ENCODE measurements around the gene TBC1D8B.
A peak's percentile ranks its signal among the peaks of the same experiment; 100 is the strongest.

The TBC1D8B gene

DNA sequence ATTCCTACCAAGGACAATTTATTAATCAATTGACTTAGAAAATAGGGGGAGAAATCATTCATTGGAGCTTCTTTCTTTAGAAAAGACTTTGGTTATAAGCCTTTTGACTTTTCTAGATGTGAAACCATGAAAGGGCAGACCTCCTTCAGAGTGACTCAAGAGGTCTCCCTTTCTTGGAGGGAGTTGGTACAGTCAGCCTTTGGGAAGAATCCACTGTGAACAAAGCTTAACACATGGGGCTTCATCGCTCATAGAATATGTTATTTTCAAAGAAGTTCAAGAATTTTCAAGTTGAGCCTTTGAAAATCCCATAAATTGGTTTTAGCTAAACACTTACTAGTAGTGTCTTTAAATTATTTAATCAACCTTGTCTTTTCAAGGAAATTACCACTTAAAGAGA, 72.7 kb downstream of the TBC1D8B start:
- H3K9me3 Mint-ChIP-seq, result no peaks in the 10 kb centered on the region
- H3K4me1 Mint-ChIP-seq, result no peaks in the 10 kb centered on the region
- H3K36me3 Mint-ChIP-seq, result no peaks in the 10 kb centered on the region
- H3K4me3 Mint-ChIP-seq, result no peak overlapping the region
- no peak for DNase-seq (ENCODE audit: low spot score in 2 of 2)
- no peak for ATAC-seq
- H3K27ac Mint-ChIP-seq, result no peak overlapping the region

DNA sequence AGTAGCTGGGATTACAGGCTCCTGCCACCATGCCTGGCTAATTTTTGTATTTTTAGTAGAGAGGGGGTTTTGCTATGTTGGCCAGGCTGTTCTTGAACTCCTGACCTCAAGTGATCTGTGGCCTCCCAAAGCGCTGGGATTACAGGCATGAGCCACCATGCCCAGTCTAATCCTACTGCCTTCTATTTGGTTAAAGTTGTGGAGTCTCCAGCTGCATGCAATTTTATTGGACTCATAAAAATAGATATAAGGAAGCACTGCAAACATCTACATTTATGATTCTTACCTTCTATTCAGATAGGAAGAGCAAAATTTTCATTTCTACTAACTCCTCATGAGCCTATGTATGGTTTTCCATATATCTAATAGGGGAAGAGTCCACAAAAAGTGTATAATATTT, 87.0 kb downstream of the TBC1D8B start:
- DNase-seq (ENCODE audit: low spot score in 2 of 2), result no peak
- H3K4me1 Mint-ChIP-seq, result no peaks in the 10 kb centered on the region
- H3K4me3 Mint-ChIP-seq, result no peak overlapping the region
- no peak overlapping the region for H3K27ac Mint-ChIP-seq
- no peaks in the 10 kb centered on the region for H3K9me3 Mint-ChIP-seq
- no peaks in the 10 kb centered on the region for H3K36me3 Mint-ChIP-seq
- ATAC-seq, result no peak

DNA sequence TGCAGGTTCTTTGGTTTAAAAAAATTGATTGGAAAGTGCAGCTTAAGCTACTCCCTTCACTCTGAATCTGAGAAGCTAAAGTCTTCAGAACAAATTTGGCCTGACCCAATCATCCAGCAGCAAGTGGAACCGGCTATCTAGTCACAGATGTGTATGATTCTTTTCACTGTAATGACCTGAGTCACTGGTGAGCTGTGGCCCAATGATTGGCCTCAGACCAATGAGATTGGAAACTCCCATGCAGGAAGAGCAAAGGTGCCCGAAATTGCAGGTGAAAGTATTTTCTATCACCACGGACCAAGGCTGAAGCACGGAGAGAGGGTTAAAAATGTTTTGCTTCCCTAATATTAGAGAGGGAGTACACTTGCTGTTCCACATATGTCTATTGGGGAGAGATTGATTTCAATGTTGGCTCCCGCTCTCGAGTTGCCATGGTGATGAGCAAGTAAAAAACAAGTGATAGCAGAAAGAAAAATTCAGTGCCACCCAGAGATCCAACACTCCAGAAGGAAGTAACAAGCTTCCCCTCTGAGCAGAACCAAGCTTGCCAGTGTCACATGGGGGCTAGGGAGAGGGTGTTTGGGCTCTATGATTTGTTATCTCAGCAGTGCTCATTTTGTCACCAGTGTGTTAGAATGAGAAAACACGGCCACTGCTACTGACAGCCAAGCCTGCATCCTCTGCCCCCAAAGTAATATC, 89.4 kb downstream of the TBC1D8B start:
- ATAC-seq, result no peak
- DNase-seq (ENCODE audit: low spot score in 2 of 2), result no peak
- H3K9me3 Mint-ChIP-seq, result no peaks in the 10 kb centered on the region
- no peaks in the 10 kb centered on the region for H3K4me1 Mint-ChIP-seq
- no peak overlapping the region for H3K27ac Mint-ChIP-seq
- H3K4me3 Mint-ChIP-seq, result no peak overlapping the region
- H3K36me3 Mint-ChIP-seq, result no peaks in the 10 kb centered on the region

DNA sequence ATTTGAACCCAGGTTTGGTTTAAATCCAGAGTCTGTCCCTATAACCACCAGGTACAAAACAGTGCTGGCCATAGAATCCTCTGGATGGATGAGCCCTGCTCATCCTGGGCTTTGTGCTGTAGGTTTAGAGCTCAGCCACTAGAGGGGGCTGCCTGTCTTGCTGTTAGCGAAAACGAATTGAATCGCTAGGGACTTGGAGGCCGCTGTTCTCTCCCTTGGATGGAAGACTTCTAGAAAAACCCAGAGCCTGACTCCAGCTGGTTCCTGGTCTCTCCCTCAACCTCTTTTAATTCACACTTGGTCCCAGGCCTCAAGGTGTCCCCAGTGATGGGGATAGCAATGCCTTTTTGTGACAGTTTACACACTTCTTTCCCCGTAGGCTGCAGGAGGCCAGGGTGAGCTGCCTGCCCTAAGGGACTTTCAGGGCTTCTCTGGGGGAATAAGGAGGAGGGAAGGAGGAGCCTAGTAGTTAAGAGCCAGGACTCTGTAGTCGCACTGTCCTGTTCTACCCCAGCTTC, 92.0 kb downstream of the TBC1D8B start:
- Mint-ChIP-seq H3K4me3 (no peak overlapping the region), H3K9me3 (no peaks in the 10 kb centered on the region), H3K4me1 (no peaks in the 10 kb centered on the region), H3K36me3 (no peaks in the 10 kb centered on the region), H3K27ac (no peak overlapping the region)
- DNase-seq (ENCODE audit: low spot score in 2 of 2) (peak; percentile 6 to 52), ATAC-seq (peak; percentile 53)

DNA sequence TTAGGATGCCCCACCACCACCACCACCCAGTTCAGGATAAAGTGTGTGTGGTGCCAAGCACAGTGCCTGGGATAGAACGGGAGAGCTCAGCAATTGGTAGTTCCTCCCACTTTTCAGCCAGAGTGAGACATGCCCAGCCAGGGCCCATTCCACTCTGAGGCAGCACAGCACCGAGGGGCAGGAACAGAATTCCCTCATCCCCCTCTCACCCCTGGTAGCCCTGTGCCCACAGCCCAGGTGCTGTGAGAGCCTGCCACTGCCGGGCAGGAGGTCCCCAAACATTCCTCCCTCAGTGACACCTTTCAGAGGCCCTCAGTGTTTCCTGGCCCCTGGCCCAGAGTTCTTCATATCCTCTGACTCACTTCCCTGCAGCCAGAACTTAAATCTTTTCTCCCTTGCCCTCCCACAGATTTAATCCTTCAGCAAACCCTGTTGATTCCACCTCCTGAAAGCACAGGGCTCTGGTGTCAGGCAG, 92.5 kb downstream of the TBC1D8B start:
- no peak for ATAC-seq
- Mint-ChIP-seq H3K4me1 (no peaks in the 10 kb centered on the region), H3K4me3 (no peak overlapping the region), H3K27ac (no peak overlapping the region), H3K9me3 (no peaks in the 10 kb centered on the region), H3K36me3 (no peaks in the 10 kb centered on the region)
- no peak for DNase-seq (ENCODE audit: low spot score in 2 of 2)

DNA sequence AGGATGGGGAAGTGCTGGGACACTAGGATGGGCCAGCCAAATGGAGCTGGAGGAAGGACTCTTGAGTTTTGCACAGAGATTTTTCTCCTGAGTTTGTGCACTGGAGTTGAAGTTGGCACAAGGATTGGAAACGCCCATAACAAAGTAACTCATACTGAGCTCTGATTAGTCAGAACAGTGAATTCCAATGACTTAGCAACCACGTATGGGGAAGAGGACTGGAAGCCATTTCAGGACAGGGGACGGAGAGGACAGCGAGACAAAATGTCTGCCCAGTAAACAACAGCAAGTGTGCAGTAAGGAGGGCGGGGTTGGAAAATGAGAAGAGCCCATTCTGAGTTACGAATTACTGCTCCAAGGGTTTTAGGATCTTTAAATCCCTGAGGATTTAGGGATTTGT, 94.8 kb downstream of the TBC1D8B start:
- Mint-ChIP-seq H3K36me3 (no peaks in the 10 kb centered on the region), H3K27ac (no peak overlapping the region), H3K9me3 (no peaks in the 10 kb centered on the region), H3K4me1 (no peaks in the 10 kb centered on the region), H3K4me3 (no peak overlapping the region)
- ATAC-seq, result no peak
- DNase-seq (ENCODE audit: low spot score in 2 of 2), result no peak

DNA sequence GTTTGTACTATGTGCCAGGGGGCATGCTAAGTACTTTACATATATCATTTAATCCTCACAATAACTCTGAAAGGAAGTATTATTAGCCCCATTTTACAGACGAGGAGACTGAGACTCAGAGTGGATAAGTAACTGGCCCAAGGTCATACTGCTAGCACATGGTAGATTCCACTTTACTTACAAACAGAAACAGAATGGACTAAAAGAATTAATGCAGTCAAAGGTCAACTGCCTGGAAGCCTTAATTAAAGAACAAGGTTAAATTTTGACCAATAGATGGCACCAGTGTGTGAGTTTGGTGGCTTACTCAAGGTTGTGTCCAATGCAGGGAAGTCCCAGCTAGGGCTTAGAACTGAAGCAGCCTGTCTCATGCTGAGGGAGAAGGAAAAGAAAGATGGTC, 96.0 kb downstream of the TBC1D8B start:
- no peaks in the 10 kb centered on the region for H3K36me3 Mint-ChIP-seq
- peak; percentile 67 for ATAC-seq
- no peak overlapping the region for H3K4me3 Mint-ChIP-seq
- H3K9me3 Mint-ChIP-seq, result no peaks in the 10 kb centered on the region
- no peak for DNase-seq (ENCODE audit: low spot score in 2 of 2)
- no peaks in the 10 kb centered on the region for H3K4me1 Mint-ChIP-seq
- H3K27ac Mint-ChIP-seq, result no peak overlapping the region

DNA sequence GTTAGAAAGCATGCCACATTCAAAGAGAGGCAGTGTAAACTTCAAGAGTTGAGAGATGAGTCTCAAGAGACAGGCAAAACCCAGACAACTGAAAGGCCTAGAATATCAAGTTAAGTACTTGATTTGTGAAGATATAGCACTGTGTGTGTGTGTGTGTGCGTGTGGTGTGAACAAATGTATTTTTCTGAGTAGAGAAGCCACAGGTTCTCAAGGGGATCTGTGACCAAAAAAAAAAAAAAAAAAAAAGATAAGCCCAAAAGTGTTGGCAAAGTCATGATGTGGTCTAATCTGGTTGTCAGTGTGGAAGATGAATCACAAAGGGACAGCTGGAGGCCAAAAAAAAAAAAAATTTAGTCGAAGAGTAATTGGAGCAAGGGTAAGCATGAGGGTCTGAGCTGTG, 96.8 kb downstream of the TBC1D8B start:
- ATAC-seq (no peak), DNase-seq (ENCODE audit: low spot score in 2 of 2) (no peak)
- Mint-ChIP-seq H3K4me1 (no peaks in the 10 kb centered on the region), H3K9me3 (no peaks in the 10 kb centered on the region), H3K36me3 (no peaks in the 10 kb centered on the region), H3K4me3 (no peak overlapping the region), H3K27ac (no peak overlapping the region)

DNA sequence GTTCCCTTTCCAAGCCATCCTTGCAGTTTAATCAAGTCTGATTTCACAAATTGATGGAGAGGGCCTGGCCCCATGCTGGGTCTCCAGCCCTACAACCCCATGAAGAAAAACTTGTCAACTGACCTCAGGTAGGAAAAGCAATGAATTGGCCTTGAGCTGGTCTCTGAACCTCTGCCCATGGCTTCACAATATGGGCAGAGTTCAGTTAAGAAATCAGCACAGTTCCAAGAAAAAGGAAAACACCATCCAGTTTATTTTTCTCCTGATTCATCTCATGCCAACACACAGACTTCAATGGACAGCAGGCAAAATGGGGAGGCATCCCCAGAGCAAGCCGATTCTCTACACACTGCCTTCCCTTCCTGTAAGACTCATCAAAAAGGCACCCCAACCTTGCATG, 97.4 kb downstream of the TBC1D8B start:
- ATAC-seq (no peak), DNase-seq (ENCODE audit: low spot score in 2 of 2) (no peak)
- Mint-ChIP-seq H3K4me3 (no peak overlapping the region), H3K4me1 (no peaks in the 10 kb centered on the region), H3K9me3 (no peaks in the 10 kb centered on the region), H3K27ac (no peak overlapping the region), H3K36me3 (no peaks in the 10 kb centered on the region)

DNA sequence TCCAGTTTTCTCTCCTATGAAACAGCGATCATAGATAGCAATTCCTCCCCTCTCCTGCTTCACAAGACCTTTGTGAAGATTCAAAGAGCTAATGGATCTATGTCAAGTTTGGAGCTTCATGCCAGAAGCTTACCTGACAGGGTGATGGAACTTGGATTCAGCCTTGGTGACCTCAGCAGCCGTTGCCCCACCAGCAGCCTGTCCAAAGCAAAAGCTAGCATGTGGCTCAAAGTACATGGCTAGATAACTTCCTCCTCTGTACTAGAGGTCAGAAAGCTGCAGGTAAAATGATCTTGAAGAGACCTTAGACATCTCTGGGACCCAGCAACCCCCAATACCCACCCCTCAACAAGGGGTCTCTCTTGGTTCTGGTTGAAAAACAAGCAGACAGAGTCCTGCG, 98.9 kb downstream of the TBC1D8B start:
- no peak for DNase-seq (ENCODE audit: low spot score in 2 of 2)
- Mint-ChIP-seq H3K9me3 (no peaks in the 10 kb centered on the region), H3K36me3 (no peaks in the 10 kb centered on the region), H3K27ac (no peak overlapping the region), H3K4me1 (no peaks in the 10 kb centered on the region), H3K4me3 (no peak overlapping the region)
- no peak for ATAC-seq

DNA sequence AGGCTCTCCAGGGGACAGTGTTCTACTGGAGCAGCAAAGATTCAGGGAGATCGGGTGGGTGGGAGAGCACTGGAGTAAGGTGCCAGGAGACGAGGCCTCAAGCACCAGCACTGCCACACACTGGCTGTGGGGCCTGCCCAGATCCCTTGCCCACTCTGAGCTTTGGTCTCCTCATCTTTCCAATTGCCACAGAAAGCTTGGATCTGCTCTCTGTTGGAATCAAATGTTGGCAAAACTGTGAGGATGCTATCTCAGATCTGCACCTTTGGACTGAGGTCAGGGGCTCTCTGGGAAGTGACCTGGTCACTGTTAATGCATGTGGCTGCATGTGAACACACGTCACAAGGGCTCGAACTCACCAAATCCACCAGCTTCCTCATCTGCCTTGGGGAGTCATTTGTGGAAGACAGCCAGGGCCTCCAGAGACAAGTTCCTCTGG, 99.3 kb downstream of the TBC1D8B start:
- no peak for ATAC-seq
- Mint-ChIP-seq H3K9me3 (no peaks in the 10 kb centered on the region), H3K4me1 (no peaks in the 10 kb centered on the region), H3K4me3 (no peak overlapping the region), H3K36me3 (no peaks in the 10 kb centered on the region), H3K27ac (no peak overlapping the region)
- no peak for DNase-seq (ENCODE audit: low spot score in 2 of 2)

DNA sequence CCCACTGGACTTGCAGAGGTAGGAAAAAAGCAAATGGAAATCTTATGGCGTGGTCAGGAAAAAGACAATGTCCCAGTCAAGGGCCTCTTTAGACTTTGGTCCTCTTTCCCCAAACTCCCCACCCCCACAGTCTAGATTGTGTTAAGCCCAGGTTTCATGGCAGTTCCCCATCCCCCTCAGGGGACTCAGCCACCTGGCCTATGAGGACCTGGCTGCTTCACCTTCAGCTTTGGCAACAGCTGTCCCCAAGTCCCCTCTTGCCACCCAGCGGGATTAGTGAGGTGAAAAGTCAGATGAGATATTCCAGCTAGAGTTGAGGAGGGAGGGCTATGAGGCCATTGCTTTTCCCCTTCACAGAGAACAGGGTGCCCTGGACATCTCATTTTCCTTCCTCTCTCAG, 100.2 kb downstream of the TBC1D8B start:
- Mint-ChIP-seq H3K4me3 (no peak overlapping the region), H3K36me3 (no peaks in the 10 kb centered on the region), H3K9me3 (no peaks in the 10 kb centered on the region), H3K4me1 (no peaks in the 10 kb centered on the region), H3K27ac (no peak overlapping the region)
- DNase-seq (ENCODE audit: low spot score in 2 of 2) (no peak), ATAC-seq (no peak)

DNA sequence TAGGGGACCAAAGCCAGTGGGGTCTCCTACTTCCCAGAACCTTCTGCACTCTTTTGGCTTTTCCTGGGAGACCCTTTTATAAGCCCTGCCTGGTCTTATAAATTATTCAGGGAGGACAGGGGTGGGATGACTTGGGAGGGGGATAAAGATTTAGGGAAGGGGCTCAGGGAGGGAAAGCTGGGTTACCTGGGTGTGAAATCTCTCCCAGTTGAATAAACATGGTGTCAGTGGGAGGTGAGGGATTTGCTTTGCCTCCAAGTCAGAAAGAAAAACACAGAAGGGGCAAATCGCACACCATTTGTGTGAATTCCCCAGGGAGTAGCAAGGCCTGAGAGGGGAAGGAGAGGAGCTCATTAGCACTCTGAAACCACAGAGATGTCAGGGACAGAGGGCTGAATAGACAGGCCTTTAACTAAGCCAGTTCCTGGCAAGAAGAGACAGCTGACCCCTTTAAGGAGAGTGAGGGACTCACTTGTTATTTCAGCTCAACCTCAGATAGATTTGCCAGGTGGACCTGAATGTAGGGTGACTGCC, 100.9 kb downstream of the TBC1D8B start, which contains the start of gene RIPPLY1:
Gene RIPPLY1 (minus strand): TSS at position 51 of the 534 bp plus-strand sequence. CDS start 54 bp downstream, outside the sequence.
- ATAC-seq, result no peak
- DNase-seq (ENCODE audit: low spot score in 2 of 2), result no peak
- no peak within 1 kb of the TSS for H3K27ac Mint-ChIP-seq
- no peak within 1 kb of the TSS for H3K4me3 Mint-ChIP-seq
- no peaks in the 10 kb centered on the region for H3K9me3 Mint-ChIP-seq
- H3K36me3 Mint-ChIP-seq, result no peaks in the 10 kb centered on the region
- no peaks in the 10 kb centered on the region for H3K4me1 Mint-ChIP-seq

DNA sequence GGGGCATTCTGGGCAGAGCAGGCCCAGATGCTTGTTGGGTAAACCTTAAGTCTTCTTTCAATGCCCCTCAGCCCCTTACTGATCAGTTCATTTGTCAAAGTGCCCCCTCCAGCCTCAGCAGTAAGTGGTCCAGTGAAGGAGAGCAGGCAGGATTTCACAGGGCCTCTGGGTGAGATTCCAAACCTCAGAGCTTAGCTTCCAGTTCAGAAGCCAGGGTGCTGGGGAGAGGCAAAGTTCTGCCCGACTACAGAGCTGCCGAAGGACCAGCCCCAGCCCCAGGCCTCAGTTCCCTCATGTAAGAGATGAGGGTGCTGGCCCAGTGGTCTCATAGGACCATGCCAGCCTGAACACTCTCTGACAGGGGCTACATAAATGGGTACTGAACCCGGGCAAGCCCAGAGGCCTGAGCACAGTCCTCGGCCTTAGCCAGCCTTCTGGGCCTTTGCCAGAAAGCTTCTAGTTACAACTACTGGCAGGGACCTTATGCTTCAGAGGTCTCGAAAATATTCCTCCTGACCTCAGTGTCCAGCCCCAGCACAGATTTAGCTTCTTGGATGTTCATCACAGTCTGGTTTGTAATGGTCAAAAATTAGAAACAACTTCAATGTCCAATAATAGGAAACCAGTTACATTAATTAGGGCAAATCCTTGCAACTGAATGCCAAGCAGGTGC, 101.5 kb downstream of the TBC1D8B start:
- Mint-ChIP-seq H3K27ac (no peak overlapping the region), H3K36me3 (no peaks in the 10 kb centered on the region), H3K4me3 (no peak overlapping the region), H3K4me1 (no peaks in the 10 kb centered on the region), H3K9me3 (no peaks in the 10 kb centered on the region)
- no peak for DNase-seq (ENCODE audit: low spot score in 2 of 2)
- ATAC-seq, result no peak

DNA sequence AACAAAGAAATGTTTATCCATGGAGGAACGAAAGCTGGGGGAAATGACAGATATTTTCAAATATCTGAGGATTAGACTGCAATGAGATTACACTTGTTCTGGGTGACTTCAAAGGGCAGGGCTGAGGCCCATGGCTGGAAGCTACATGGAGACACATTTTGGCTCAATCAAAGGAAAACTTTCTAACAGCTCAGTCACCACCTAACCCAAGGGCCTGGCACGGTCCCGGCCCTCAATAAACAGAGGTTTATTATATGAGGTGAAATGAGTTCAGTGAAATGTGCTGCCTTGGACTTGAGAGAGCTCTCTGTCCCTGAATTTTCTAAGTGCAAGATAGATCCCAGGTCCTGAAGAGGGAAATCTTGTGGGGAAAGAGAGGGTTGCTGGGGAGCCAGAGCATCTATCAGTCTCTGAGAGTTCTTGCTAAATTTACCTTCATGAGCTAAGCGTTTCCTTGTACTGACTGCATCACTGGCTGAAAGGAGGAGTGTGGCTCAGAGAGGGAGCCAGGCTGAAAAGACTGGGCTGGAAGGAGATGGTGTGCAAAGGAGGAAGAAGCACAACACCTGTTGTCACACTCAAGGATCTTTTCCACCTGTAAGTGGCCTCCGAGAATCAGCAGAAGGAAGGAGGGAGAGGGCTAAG, 102.7 kb downstream of the TBC1D8B start:
- no peak overlapping the region for H3K4me3 Mint-ChIP-seq
- H3K4me1 Mint-ChIP-seq, result no peaks in the 10 kb centered on the region
- no peak overlapping the region for H3K27ac Mint-ChIP-seq
- H3K9me3 Mint-ChIP-seq, result no peaks in the 10 kb centered on the region
- no peak for ATAC-seq
- DNase-seq (ENCODE audit: low spot score in 2 of 2), result no peak
- H3K36me3 Mint-ChIP-seq, result no peaks in the 10 kb centered on the region

Data from stimulated activated effector memory CD8-positive, alpha-beta T cell treated with anti-CD3 and anti-CD28 coated beads, Interleukin-12 subunit alpha, Interleukin-12 subunit beta, amount 100 ng/mL, for 72 hours (primary cell).